Astrocyte (in vitro differentiated cells and primary cell): ENCODE results near the gene SEC24A. TPM values are rescaled to one million over a fixed set of nuclear protein-coding genes. Genes with fewer than 3 reads are reported as not detected.

ENCODE experiments used
- DNase-seq: peaks from one replicate; pipeline ENCODE4 v3.0.0-alpha.2; 2010; ENCODE audit warnings: low read depth
- FAIRE-seq: peaks from 2 replicates; lab custom pipeline; 2011; peaks lifted over from hg19 to GRCh38; lab: Jason Lieb, UNC
- H2AFZ ChIP-seq: 2 replicates; pipeline ENCODE4 v1.6.0; 2012; ENCODE audit warnings: low read depth, low read length, inconsistent platforms
- H3K27ac ChIP-seq: 2 replicates; pipeline ENCODE4 v1.5.1; 2011; ENCODE audit warnings: low read depth, low read length, inconsistent platforms
- H3K27me3 ChIP-seq: 2 replicates; pipeline ENCODE4 v1.6.0; 2011; ENCODE audit warnings: low read length, inconsistent platforms; ENCODE audit not compliant: insufficient read depth
- H3K36me3 ChIP-seq: 2 replicates; pipeline ENCODE4 v1.5.1; 2011; ENCODE audit warnings: low read length, inconsistent platforms; ENCODE audit not compliant: insufficient read depth
- H3K4me1 ChIP-seq: 2 replicates; pipeline ENCODE4 v1.5.1; 2011; ENCODE audit warnings: low read length, inconsistent platforms; ENCODE audit not compliant: insufficient read depth
- H3K4me2 ChIP-seq: 2 replicates; pipeline ENCODE4 v1.6.0; 2012; ENCODE audit warnings: low read length, inconsistent platforms
- H3K4me3 ChIP-seq: 2 replicates; pipeline ENCODE4 v1.5.1; 2011; ENCODE audit warnings: low read depth, mild to moderate bottlenecking, low read length, inconsistent platforms; ENCODE audit not compliant: insufficient read depth
- H3K79me2 ChIP-seq: 2 replicates; pipeline ENCODE4 v1.6.0; 2012; ENCODE audit warnings: mild to moderate bottlenecking, low read length, inconsistent platforms; ENCODE audit not compliant: insufficient read depth
- H3K9ac ChIP-seq: 2 replicates; pipeline ENCODE4 v1.6.0; 2012; ENCODE audit warnings: mild to moderate bottlenecking, low read length, inconsistent platforms
- H3K9me3 ChIP-seq: 2 replicates; pipeline ENCODE4 v1.5.1; 2012; ENCODE audit warnings: low read depth, mild to moderate bottlenecking, low read length, inconsistent platforms; ENCODE audit not compliant: insufficient read depth
- H4K20me1 ChIP-seq: 2 replicates; pipeline ENCODE4 v1.6.0; 2012; ENCODE audit warnings: low read length, inconsistent platforms; ENCODE audit not compliant: insufficient read depth
- H3K27ac Mint-ChIP-seq: one replicate; pipeline ENCODE4 v1.8.0; 2021; ENCODE audit warnings: mild to moderate bottlenecking, mixed read lengths; ENCODE audit not compliant: unreplicated experiment
- H3K27me3 Mint-ChIP-seq: one replicate; pipeline ENCODE4 v1.8.0; 2021; ENCODE audit warnings: low read depth, mixed read lengths; ENCODE audit not compliant: unreplicated experiment
- H3K36me3 Mint-ChIP-seq: one replicate; pipeline ENCODE4 v1.8.0; 2021; ENCODE audit warnings: low read depth, mixed read lengths; ENCODE audit not compliant: unreplicated experiment
- H3K4me1 Mint-ChIP-seq: one replicate; pipeline ENCODE4 v1.8.0; 2021; ENCODE audit warnings: low read depth, mixed read lengths; ENCODE audit not compliant: unreplicated experiment
- H3K4me3 Mint-ChIP-seq: one replicate; pipeline ENCODE4 v1.8.0; 2021; ENCODE audit warnings: mild to moderate bottlenecking, moderate library complexity, mixed read lengths; ENCODE audit not compliant: unreplicated experiment
- H3K9me3 Mint-ChIP-seq: one replicate; pipeline ENCODE4 v1.8.0; 2021; ENCODE audit warnings: mild to moderate bottlenecking, mixed read lengths; ENCODE audit not compliant: unreplicated experiment
- CTCF ChIP-seq: IDR thresholded peaks from 2 replicates; pipeline ENCODE4 v1.5.1; 2011; ENCODE audit warnings: low read depth, mild to moderate bottlenecking, inconsistent platforms, low read length, moderate library complexity; ENCODE audit not compliant: insufficient read depth
- EZH2 ChIP-seq: IDR thresholded peaks from 2 replicates; pipeline ENCODE4 v1.6.1; 2012; ENCODE audit warnings: mild to moderate bottlenecking, low read length, inconsistent platforms; ENCODE audit not compliant: insufficient read depth
- total RNA-seq: library from RNA; stranded (reverse); gene quantifications from 2 replicates; pipeline ENCODE4 v1.2.1, GENCODE V29; 2021

SEC24A gene
- total RNA-seq, 1 donor from 2014 or later = 51.9 TPM

GRCh38 chr5:134724872-134725271 is 76.3 kb downstream of the SEC24A start:
- FAIRE-seq = no peak
- TF ChIP-seq CTCF = no peak
- TF ChIP-seq EZH2 = no peak
- H3K9me3 Mint-ChIP-seq = no peaks in the 10 kb centered on the region

GRCh38 chr5:134732819-134733218 is 84.2 kb downstream of the SEC24A start:
- Histone ChIP-seq H3K27me3 (no peaks in the 10 kb centered on the region), H3K79me2 (no peaks in the 10 kb centered on the region), H3K9ac (no peak overlapping the region), H3K9me3 (no peaks in the 10 kb centered on the region), H3K4me2 (no peak overlapping the region), H3K27ac (no peak overlapping the region), H4K20me1 (no peaks in the 10 kb centered on the region), H3K36me3 (no peaks in the 10 kb centered on the region), H2AFZ (no peak overlapping the region), H3K4me1 (peaks cover 4% of the 10 kb centered on the region), H3K4me3 (no peak overlapping the region)
- DNase-seq (no peak), FAIRE-seq (no peak)
- H3K4me1 Mint-ChIP-seq = no peaks in the 10 kb centered on the region
- TF ChIP-seq CTCF (no peak), EZH2 (no peak)
- H3K27me3 Mint-ChIP-seq = no peaks in the 10 kb centered on the region
- no peaks in the 10 kb centered on the region for H3K36me3 Mint-ChIP-seq
- H3K27ac Mint-ChIP-seq = no peak overlapping the region
- no peaks in the 10 kb centered on the region for H3K9me3 Mint-ChIP-seq
- no peak overlapping the region for H3K4me3 Mint-ChIP-seq

More at GRCh38 chr5:134724872-134725271, 76.3 kb downstream of the SEC24A start:
- no peak overlapping the region for H2AFZ ChIP-seq
- H3K36me3 ChIP-seq = peaks cover 44% of the 10 kb centered on the region
- no peaks in the 10 kb centered on the region for H3K79me2 ChIP-seq
- Mint-ChIP-seq H3K27ac (no peak overlapping the region), H3K36me3 (peaks cover 3% of the 10 kb centered on the region), H3K4me3 (no peak overlapping the region), H3K4me1 (no peaks in the 10 kb centered on the region), H3K27me3 (no peaks in the 10 kb centered on the region)
- H4K20me1 ChIP-seq = no peaks in the 10 kb centered on the region
- no peak overlapping the region for H3K4me2 ChIP-seq
- H3K4me3 ChIP-seq = no peak overlapping the region
- DNase-seq = no peak
- H3K9me3 ChIP-seq = no peaks in the 10 kb centered on the region
- H3K27ac ChIP-seq = no peak overlapping the region
- H3K4me1 ChIP-seq = no peaks in the 10 kb centered on the region
- H3K9ac ChIP-seq = no peak overlapping the region
- no peaks in the 10 kb centered on the region for H3K27me3 ChIP-seq

GRCh38 chr5:134735243-134735642 is 86.7 kb downstream of the SEC24A start:
- no peak overlapping the region for H2AFZ ChIP-seq
- H3K9me3 ChIP-seq = no peaks in the 10 kb centered on the region
- H3K36me3 ChIP-seq = no peaks in the 10 kb centered on the region
- peaks cover 2% of the 10 kb centered on the region for H3K4me1 Mint-ChIP-seq
- H3K36me3 Mint-ChIP-seq = no peaks in the 10 kb centered on the region
- H4K20me1 ChIP-seq = peaks cover 11% of the 10 kb centered on the region
- no peaks in the 10 kb centered on the region for H3K27me3 ChIP-seq
- H3K27me3 Mint-ChIP-seq = no peaks in the 10 kb centered on the region
- no peak overlapping the region for H3K9ac ChIP-seq
- no peak overlapping the region for H3K27ac Mint-ChIP-seq
- TF ChIP-seq EZH2 (no peak), CTCF (no peak)
- DNase-seq (no peak), FAIRE-seq (no peak)
- peaks cover 16% of the 10 kb centered on the region for H3K4me1 ChIP-seq
- H3K4me3 Mint-ChIP-seq = no peak overlapping the region
- H3K4me2 ChIP-seq = no peak overlapping the region
- H3K27ac ChIP-seq = no peak overlapping the region
- no peak overlapping the region for H3K4me3 ChIP-seq
- H3K9me3 Mint-ChIP-seq = no peaks in the 10 kb centered on the region
- peaks cover 19% of the 10 kb centered on the region for H3K79me2 ChIP-seq
